Measurements from ENCODE around the gene PMAIP1.
A peak's percentile ranks its signal among the peaks of the same experiment; 100 is the strongest.

PMAIP1 gene

DNA sequence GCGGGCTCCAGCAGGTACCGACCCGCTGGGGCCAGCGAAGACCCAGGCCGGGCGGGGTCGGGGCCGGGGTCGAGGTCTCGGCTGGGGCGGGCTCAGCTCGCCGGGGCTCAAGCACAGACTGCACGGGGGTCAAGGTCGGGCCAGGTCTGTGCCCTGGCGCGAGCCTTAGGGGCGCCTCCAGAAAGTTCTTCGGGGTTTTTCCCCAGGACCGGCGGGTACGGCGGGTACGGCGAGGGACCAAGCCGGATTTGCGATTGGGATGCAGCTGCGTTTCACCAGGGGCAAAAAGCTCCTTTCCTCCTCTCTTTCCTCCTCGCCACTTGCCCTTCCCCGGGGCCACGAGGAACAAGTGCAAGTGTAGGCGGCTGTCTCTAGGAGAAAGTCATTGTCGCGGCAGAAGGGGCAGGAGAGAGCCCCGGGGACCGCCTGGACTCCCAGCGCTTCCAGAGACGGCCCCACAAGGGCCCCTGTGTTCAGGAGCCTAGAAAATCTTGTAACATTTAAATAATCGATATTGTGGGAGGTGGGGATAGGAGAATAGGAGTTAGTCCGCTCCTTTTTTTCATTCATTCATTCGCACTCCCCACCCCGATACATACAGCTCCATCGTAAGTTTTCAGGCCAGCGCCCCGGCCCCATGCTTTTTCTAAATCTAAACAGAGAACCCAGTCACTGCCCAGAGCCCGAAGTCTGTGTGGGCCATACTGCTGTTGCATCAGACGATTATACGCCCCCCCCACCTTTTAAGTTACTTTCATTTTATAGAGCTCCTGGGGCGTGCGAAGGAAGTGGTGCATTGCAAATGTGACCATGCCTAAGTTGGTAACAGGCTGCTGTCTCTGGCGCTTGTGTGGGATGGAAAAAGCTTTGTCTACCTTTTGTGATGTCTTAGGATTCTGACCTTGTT lies 679 bp downstream of the PMAIP1 start:
- peak; percentile 57 to 61 for ATAC-seq (replicated peaks)
- Mint-ChIP-seq H3K36me3 (peaks cover 38 to 41% of the 10 kb centered on the region in 2 donors), H3K27me3 (no peaks in the 10 kb centered on the region), H3K9me3 (no peaks in the 10 kb centered on the region), H3K4me3 (peak overlapping the region; percentile 95 to 98), H3K4me1 (peaks cover 30 to 48% of the 10 kb centered on the region in 2 donors), H3K27ac (peak overlapping the region; percentile 98)
- peak; percentile 64 for DNase-seq

DNA sequence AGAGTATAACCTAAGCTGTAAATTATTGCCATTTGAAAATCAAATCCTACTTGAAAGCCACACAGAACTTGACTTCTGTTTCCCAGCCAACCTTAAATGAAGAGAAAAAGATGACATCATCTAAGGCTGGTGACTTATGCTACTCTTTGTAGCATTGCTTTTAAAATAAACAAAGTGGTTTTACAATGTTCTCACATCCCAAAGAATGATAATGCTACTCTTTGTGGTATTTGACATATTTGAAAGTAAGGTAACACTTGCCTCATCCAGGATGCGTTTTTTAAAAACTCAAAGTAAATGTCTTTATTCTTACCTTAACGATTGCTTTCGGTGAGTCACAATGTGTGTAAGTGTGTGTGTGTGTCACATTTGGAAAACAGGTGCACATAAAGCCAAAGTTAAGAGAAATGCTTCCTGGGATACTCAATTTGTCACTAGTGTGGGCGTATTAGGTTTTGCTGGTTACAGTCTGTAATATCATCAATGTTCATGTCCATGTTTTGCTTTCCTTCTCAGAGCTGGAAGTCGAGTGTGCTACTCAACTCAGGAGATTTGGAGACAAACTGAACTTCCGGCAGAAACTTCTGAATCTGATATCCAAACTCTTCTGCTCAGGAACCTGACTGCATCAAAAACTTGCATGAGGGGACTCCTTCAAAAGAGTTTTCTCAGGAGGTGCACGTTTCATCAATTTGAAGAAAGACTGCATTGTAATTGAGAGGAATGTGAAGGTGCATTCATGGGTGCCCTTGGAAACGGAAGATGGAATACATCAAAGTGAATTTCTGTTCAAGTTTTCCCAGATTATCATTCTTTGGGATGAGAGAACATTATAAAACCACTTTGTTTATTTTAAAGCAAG lies 2.6 kb downstream of the PMAIP1 start:
- H3K36me3 Mint-ChIP-seq: peaks cover 41 to 44% of the 10 kb centered on the region in 2 donors
- H3K4me3 Mint-ChIP-seq: peak overlapping the region; percentile 79 to 85
- no peak for ATAC-seq (replicated peaks)
- DNase-seq: no peak
- H3K27ac Mint-ChIP-seq: peak overlapping the region; percentile 48
- no peaks in the 10 kb centered on the region for H3K9me3 Mint-ChIP-seq
- no peaks in the 10 kb centered on the region for H3K27me3 Mint-ChIP-seq
- H3K4me1 Mint-ChIP-seq: peaks cover 45 to 64% of the 10 kb centered on the region in 2 donors

DNA sequence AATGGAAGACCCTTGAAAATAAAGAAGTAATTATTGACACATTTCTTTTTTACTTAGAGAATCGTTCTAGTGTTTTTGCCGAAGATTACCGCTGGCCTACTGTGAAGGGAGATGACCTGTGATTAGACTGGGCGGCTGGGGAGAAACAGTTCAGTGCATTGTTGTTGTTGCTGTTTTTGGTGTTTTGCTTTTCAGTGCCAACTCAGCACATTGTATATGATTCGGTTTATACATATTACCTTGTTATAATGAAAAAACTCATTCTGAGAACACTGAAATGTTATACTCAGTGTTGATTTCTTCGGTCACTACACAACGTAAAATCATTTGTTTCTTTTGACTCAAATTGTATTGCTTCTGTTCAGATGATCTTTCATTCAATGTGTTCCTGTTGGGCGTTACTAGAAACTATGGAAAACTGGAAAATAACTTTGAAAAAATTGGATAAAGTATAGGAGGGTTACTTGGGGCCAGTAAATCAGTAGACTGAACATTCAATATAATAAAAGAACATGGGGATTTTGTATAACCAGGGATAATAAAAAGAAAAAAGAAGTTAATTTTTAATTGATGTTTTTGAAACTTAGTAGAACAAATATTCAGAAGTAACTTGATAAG lies 3.3 kb downstream of the PMAIP1 start:
- peak overlapping the region; percentile 79 to 85 for H3K4me3 Mint-ChIP-seq
- H3K27me3 Mint-ChIP-seq: no peaks in the 10 kb centered on the region
- H3K9me3 Mint-ChIP-seq: no peaks in the 10 kb centered on the region
- no peak overlapping the region for H3K27ac Mint-ChIP-seq
- ATAC-seq (replicated peaks) (no peak), DNase-seq (no peak)
- peaks cover 41 to 44% of the 10 kb centered on the region in 2 donors for H3K36me3 Mint-ChIP-seq
- H3K4me1 Mint-ChIP-seq: peaks cover 49 to 65% of the 10 kb centered on the region in 2 donors

DNA sequence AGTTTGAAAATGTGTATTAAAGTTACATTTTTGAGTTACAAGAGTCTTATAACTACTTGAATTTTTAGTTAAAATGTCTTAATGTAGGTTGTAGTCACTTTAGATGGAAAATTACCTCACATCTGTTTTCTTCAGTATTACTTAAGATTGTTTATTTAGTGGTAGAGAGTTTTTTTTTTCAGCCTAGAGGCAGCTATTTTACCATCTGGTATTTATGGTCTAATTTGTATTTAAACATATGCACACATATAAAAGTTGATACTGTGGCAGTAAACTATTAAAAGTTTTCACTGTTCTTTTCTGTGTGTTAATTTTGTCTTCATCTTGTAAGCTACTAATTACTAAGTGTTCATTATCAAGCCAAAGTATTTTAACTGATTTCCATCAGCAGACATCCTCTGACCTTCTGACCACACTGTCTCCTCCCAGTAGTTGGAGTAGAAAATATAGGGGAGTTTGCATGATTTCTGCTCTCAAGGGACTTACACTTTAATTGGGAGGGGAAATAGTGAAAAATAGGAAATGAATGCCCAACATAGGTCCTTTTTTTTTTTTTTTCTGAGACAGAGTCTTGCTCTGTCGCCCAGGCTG lies 4.3 kb downstream of the PMAIP1 start:
- no peaks in the 10 kb centered on the region for H3K27me3 Mint-ChIP-seq

DNA sequence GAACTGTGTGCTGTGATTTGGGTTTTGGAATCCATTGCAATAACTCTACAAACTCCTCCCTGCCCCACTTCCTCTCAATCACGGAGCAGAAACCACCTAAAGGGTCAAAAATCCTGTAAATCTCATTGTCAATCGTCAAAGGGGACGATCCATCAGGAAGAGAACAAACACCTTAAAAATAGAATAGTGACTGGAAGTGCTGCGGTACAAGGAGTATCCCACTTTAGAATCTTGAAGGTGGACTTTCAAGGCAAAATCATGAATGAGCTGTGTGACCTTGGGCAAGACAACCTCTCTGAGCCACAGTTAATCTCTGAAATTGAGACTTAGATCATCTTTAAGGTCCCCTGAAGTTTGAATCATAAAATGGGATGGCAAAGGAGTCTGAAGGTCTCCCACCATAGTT lies 5.9 kb downstream of the PMAIP1 start:
- Mint-ChIP-seq H3K4me1 (peaks cover 51 to 67% of the 10 kb centered on the region in 2 donors), H3K9me3 (no peaks in the 10 kb centered on the region), H3K27ac (peak overlapping the region; percentile 25), H3K4me3 (no peak overlapping the region), H3K36me3 (peaks cover 33 to 40% of the 10 kb centered on the region in 2 donors), H3K27me3 (no peaks in the 10 kb centered on the region)
- ATAC-seq (replicated peaks) (no peak), DNase-seq (no peak)

More for the DNA sequence above, 4.3 kb downstream of the PMAIP1 start:
- DNase-seq (no peak), ATAC-seq (replicated peaks) (no peak)
- Mint-ChIP-seq H3K4me1 (peaks cover 53 to 68% of the 10 kb centered on the region in 2 donors), H3K36me3 (peaks cover 41 to 44% of the 10 kb centered on the region in 2 donors), H3K9me3 (no peaks in the 10 kb centered on the region), H3K27ac (peak overlapping the region; percentile 96), H3K4me3 (peak overlapping the region; percentile 75 to 82)

DNA sequence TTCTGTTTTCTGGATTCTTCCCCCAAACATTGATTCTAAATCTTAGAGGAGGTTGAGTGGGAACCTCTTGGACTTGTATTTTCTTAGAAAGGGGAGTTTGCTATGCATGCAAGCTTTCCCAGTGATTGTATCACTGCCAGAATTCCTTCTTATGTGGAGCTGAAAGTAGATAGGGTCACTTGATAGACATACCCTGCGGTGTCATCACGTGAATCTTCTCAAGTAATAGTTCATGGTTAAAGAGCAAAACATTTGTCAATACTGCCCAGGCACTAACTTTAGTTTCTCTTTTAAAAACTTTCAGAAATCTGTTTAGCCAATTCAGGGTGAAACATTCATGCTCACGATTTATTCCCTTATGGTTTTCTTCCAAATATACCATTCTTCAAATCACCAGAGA lies 6.4 kb downstream of the PMAIP1 start:
- no peaks in the 10 kb centered on the region for H3K9me3 Mint-ChIP-seq
- peaks cover 27 to 35% of the 10 kb centered on the region in 2 donors for H3K36me3 Mint-ChIP-seq
- ATAC-seq (replicated peaks) (no peak), DNase-seq (no peak)
- H3K4me3 Mint-ChIP-seq: no peak overlapping the region
- peak overlapping the region; percentile 75 for H3K27ac Mint-ChIP-seq
- peaks cover 51 to 67% of the 10 kb centered on the region in 2 donors for H3K4me1 Mint-ChIP-seq
- H3K27me3 Mint-ChIP-seq: no peaks in the 10 kb centered on the region

DNA sequence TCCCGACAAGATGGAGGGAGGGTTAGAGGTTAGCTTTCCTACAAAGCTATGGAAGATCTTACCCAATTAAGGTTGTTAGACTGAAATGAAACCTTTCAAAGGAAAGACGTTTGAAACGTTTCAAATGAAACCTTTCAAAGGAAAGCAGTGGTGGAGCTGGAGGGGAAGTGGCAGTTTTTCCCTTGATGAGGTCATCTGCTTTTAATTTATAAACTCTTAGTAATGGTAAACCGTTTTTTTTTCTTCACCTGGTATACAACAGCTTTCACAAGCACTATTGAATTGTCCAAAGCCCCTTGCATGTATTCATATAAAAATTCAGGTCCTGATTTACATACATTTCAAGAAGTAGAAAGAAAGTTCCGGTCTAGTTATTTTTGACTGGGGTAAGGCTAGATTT lies 7.4 kb downstream of the PMAIP1 start:
- H3K4me1 Mint-ChIP-seq: peaks cover 55 to 72% of the 10 kb centered on the region in 2 donors
- no peaks in the 10 kb centered on the region for H3K9me3 Mint-ChIP-seq
- no peaks in the 10 kb centered on the region for H3K27me3 Mint-ChIP-seq
- H3K36me3 Mint-ChIP-seq: peaks cover 23 to 26% of the 10 kb centered on the region in 2 donors
- ATAC-seq (replicated peaks): peak; percentile 27 to 35
- peak overlapping the region; percentile 75 for H3K27ac Mint-ChIP-seq
- H3K4me3 Mint-ChIP-seq: peak overlapping the region; percentile 54 to 62
- DNase-seq: no peak

DNA sequence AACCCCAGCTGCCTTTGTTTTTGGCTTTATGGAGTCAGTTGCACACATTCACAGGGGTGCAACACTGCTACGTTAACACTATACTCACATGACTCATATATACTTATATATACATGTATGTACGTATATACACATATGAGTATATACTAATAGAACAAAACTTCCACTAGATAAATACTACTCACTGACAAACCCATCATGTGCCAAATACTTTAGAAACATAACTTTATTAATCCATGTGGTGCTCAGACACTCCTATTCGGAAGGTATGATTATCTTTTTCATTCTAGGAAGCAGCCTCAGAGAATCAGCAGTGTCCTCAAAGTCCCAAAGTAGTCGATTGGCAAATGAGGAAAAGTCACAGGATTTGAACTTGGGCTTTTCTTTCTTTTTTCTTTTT lies 7.9 kb downstream of the PMAIP1 start:
- ATAC-seq (replicated peaks) (peak in 1 of 2 donors; percentile 16), DNase-seq (no peak)
- H3K27ac Mint-ChIP-seq: peak overlapping the region; percentile 75
- H3K27me3 Mint-ChIP-seq: no peaks in the 10 kb centered on the region
- peaks cover 18 to 21% of the 10 kb centered on the region in 2 donors for H3K36me3 Mint-ChIP-seq
- H3K9me3 Mint-ChIP-seq: no peaks in the 10 kb centered on the region
- H3K4me1 Mint-ChIP-seq: peaks cover 50 to 68% of the 10 kb centered on the region in 2 donors
- H3K4me3 Mint-ChIP-seq: peak overlapping the region; percentile 54 to 62

DNA sequence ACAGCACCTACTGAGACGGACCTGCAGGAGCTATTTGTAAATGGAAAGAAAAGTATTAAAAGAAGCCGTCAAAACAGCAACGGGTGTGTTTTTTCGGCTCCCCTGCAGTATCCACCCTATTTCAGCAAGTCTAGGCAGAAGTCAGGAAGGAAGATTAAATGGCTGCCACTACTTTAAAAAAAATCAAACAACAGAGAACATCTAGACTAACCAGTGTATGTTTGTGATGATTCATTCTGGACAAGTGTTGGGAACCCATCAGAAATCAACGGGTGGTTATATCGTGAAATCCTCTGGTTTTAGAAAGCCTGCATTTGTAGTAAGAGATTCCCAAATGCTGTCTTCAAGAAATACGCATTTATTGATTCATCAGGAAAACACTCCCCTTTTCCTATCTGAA lies 9.0 kb downstream of the PMAIP1 start:
- Mint-ChIP-seq H3K27me3 (no peaks in the 10 kb centered on the region), H3K4me3 (no peak overlapping the region), H3K9me3 (no peaks in the 10 kb centered on the region), H3K27ac (peak overlapping the region; percentile 95), H3K4me1 (peaks cover 44 to 60% of the 10 kb centered on the region in 2 donors), H3K36me3 (peaks cover 11 to 13% of the 10 kb centered on the region in 2 donors)
- no peak for ATAC-seq (replicated peaks)
- no peak for DNase-seq

DNA sequence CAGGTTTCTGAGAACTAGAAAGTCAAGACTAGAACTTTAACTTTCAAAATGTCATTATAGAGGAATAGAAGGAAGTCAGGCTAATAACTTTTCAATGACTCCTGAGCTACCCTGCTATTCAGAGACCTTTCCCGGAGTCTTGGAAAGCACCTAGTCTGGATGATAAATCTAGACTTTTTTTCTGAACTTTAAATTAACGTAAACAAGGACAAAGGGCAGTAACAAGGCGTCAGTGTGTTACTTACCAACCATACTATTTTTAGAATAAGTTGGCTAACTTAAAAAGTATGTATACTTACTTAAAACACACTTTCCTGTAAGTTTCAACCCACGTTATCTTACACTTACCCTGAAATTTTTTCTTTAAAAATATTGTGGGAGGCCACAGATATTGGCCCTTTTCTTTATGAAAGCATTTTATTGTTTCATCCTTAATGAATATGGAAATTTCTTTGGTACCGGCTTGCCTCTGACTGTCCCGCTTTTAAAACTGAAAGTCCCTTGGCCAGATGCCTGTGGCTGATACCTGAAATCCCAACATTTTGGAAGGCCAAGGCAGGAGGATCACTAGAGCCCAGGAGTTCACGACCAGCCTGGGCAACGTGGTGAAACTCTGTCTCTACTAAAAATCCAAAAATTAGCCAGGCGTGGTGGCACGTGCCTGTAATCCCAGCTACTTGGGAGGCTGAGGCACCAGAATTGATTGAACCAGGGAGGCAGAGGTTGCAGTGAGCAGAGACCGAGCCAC lies 9.7 kb downstream of the PMAIP1 start:
- peaks cover 7 to 9% of the 10 kb centered on the region in 2 donors for H3K36me3 Mint-ChIP-seq
- DNase-seq (no peak), ATAC-seq (replicated peaks) (no peak)
- H3K9me3 Mint-ChIP-seq: no peaks in the 10 kb centered on the region
- H3K4me3 Mint-ChIP-seq: no peak overlapping the region
- peaks cover 41 to 55% of the 10 kb centered on the region in 2 donors for H3K4me1 Mint-ChIP-seq
- no peaks in the 10 kb centered on the region for H3K27me3 Mint-ChIP-seq
- H3K27ac Mint-ChIP-seq: peak overlapping the region; percentile 60

DNA sequence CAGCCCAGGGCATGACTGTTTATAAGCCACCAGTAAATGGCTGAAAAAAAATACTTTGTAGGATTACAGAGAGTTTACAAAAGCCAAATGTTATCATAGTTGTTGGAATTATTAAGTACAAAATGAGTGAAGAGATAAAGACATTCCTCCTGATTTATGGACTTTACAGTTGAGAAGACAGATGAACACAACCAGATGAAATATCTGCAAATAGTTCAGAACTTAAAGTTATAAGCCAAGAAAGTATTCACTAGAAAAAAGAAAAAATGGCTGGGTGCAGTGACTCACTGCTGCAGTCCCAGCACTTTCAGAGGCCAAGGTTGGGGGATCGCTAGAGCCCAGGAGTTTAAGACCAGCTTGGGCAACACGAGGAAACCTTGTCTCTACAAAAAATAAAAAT lies 11.2 kb downstream of the PMAIP1 start:
- no peak overlapping the region for H3K4me3 Mint-ChIP-seq
- peaks cover 29 to 40% of the 10 kb centered on the region in 2 donors for H3K4me1 Mint-ChIP-seq
- H3K27me3 Mint-ChIP-seq: no peaks in the 10 kb centered on the region
- ATAC-seq (replicated peaks) (no peak), DNase-seq (no peak)
- H3K9me3 Mint-ChIP-seq: no peaks in the 10 kb centered on the region
- H3K27ac Mint-ChIP-seq: no peak overlapping the region
- H3K36me3 Mint-ChIP-seq: no peaks in the 10 kb centered on the region

DNA sequence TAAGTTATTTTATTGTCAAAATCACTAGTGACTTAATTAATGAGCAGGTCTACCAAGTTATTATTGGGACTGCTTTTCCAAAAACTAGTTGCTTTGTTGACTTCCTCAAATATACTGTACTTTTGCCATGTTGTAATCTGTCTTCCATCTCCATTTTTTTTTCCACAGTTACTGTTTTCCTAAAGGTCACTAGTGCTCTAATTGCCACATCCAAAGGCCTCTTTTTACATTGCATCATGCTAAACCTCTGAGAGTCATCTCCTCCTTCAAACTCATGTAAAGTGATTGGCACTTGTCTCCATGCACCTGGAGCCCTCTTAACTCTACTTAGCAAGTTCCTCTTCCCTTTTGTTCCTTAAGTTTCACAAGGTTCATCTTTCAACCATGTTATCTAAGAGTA lies 11.8 kb downstream of the PMAIP1 start:
- Mint-ChIP-seq H3K27me3 (no peaks in the 10 kb centered on the region), H3K9me3 (no peaks in the 10 kb centered on the region), H3K27ac (no peak overlapping the region), H3K4me3 (no peak overlapping the region), H3K36me3 (no peaks in the 10 kb centered on the region), H3K4me1 (peaks cover 24 to 33% of the 10 kb centered on the region in 2 donors)
- ATAC-seq (replicated peaks): no peak
- DNase-seq: no peak

DNA sequence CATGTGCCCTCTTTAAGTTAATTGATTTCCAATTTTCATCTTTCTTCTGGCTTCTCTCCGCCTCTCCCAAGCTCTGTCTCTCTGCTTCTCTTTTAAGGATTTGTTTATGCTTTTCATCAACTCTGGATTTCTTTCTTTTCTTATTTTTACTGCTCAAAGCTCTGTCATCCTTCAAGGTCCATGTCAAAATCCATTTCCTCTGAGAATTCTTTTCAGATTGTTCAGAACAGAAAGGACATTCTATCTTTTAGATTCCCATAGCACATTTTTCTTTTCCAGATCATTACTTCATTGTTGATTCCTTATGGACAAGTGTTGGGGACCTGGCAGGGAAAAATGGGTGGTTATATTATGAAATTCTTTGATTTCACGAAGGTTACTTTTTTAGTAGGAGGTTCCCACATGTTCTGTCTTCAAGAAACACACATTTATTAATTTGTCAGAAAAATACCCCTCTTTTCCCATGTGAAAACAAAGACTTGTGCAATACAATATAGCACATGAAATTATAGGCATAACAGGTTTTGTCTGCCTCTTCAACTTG lies 12.3 kb downstream of the PMAIP1 start:
- no peaks in the 10 kb centered on the region for H3K27me3 Mint-ChIP-seq
- DNase-seq (no peak), ATAC-seq (replicated peaks) (no peak)
- no peaks in the 10 kb centered on the region for H3K36me3 Mint-ChIP-seq
- peaks cover 20 to 29% of the 10 kb centered on the region in 2 donors for H3K4me1 Mint-ChIP-seq
- no peak overlapping the region for H3K27ac Mint-ChIP-seq
- H3K9me3 Mint-ChIP-seq: no peaks in the 10 kb centered on the region
- H3K4me3 Mint-ChIP-seq: no peak overlapping the region

All from stimulated activated naive B cell treated with anti-CD40 and anti-IgM and Interleukin-4, amounts not matched to agents 10 μg/mL and 1 μg/mL and 100 μg/mL, for 72 hours (primary cell).